Measurements from ENCODE around the gene SIRT3. TPM values are rescaled to one million over a fixed set of nuclear protein-coding genes. Genes with fewer than 3 reads are reported as not detected.

Gene SIRT3
- total RNA-seq, 4 donors from 2014 or later, result 7.2 to 27.9 (median 20.6) TPM

GRCh38 chr11:203056-203944, 32.8 kb downstream of the SIRT3 start:
- no peak for DNase-seq
- H3K4me1 ChIP-seq, result peaks cover 11 to 29% (median 21%) of the 10 kb centered on the region in 4 donors
- WGBS, 2 donors (ENCODE audit: low coverage in 1 of 2), result 88% methylated on average over 7 of the region's 7 CpGs; no CpG with 5 or more reads in 1 of the 2 donors
- intact Hi-C loops (cut with DNase I; ENCODE audit: low total_unique reads) (no loop called here), in situ Hi-C loops (cut with MboI; ENCODE audit: low pct_ligation_motif_present in 1 of 4, low pct_unique_long_range_greater_than_20kb in 1 of 4, low sequenced_read_pairs in 3 of 4) (no loop called here)
- H3K36me3 ChIP-seq, result no peaks in the 10 kb centered on the region
- H3K4me3 ChIP-seq, result no peak overlapping the region
- no peaks in the 10 kb centered on the region for H3K27me3 ChIP-seq
- no peak for TF ChIP-seq CTCF (IDR thresholded peaks at IDR 0.05)
- no peak for TF ChIP-seq POLR2AphosphoS5 (IDR thresholded peaks at IDR 0.05)
- no peak overlapping the region for H3K27ac ChIP-seq
- H3K9me3 ChIP-seq, result no peaks in the 10 kb centered on the region

GRCh38 chr11:202490-202889, 33.7 kb downstream of the SIRT3 start:
- no peaks in the 10 kb centered on the region for H3K36me3 ChIP-seq
- H3K4me1 ChIP-seq, result peaks cover 11 to 29% (median 18%) of the 10 kb centered on the region in 4 donors
- DNase-seq, result no peak
- intact Hi-C loops (cut with DNase I; ENCODE audit: low total_unique reads) (no loop called here), in situ Hi-C loops (cut with MboI; ENCODE audit: low pct_ligation_motif_present in 1 of 4, low pct_unique_long_range_greater_than_20kb in 1 of 4, low sequenced_read_pairs in 3 of 4) (no loop called here)
- H3K9me3 ChIP-seq, result no peaks in the 10 kb centered on the region
- TF ChIP-seq EP300 (IDR thresholded peaks at IDR 0.05; ENCODE audit: low read depth) (no peak), CTCF (IDR thresholded peaks at IDR 0.05) (no peak), POLR2A (IDR thresholded peaks at IDR 0.05) (no peak), POLR2AphosphoS5 (IDR thresholded peaks at IDR 0.05) (no peak)
- WGBS, 2 donors (ENCODE audit: low coverage in 1 of 2), result 74 to 90% methylated on average over 7 to 8 of the region's 8 CpGs
- H3K4me3 ChIP-seq, result no peak overlapping the region
- H3K27me3 ChIP-seq, result no peaks in the 10 kb centered on the region
- H3K27ac ChIP-seq, result no peak overlapping the region

- no peak overlapping the region for H3K4me3 ChIP-seq
- in situ Hi-C loops (cut with MboI; ENCODE audit: low pct_ligation_motif_present in 1 of 4, low pct_unique_long_range_greater_than_20kb in 1 of 4, low sequenced_read_pairs in 3 of 4), result no loop called here
- no peaks in the 10 kb centered on the region for H3K36me3 ChIP-seq
- H3K27ac ChIP-seq, result peak overlapping the region in 1 of 4 donors; percentile 12
- WGBS, 2 donors (ENCODE audit: low coverage in 1 of 2), result 76 to 83% methylated on average over 6 to 15 of the region's 15 CpGs
- H3K9me3 ChIP-seq, result no peaks in the 10 kb centered on the region
- peaks cover 11 to 29% (median 18%) of the 10 kb centered on the region in 4 donors for H3K4me1 ChIP-seq
- H3K27me3 ChIP-seq, result no peaks in the 10 kb centered on the region
- TF ChIP-seq POLR2A (IDR thresholded peaks at IDR 0.05) (no peak), EP300 (IDR thresholded peaks at IDR 0.05; ENCODE audit: low read depth) (no peak), CTCF (IDR thresholded peaks at IDR 0.05) (no peak), POLR2AphosphoS5 (IDR thresholded peaks at IDR 0.05) (no peak)
- intact Hi-C loops (cut with DNase I; ENCODE audit: low total_unique reads), result no loop called here
- no peak for DNase-seq
Observed at GRCh38 chr11:201966-202365, 34.2 kb downstream of the SIRT3 start.

GRCh38 chr11:200224-201003, 35.7 kb downstream of the SIRT3 start:
- no peaks in the 10 kb centered on the region for H3K36me3 ChIP-seq
- in situ Hi-C loops (cut with MboI; ENCODE audit: low pct_ligation_motif_present in 1 of 4, low pct_unique_long_range_greater_than_20kb in 1 of 4, low sequenced_read_pairs in 3 of 4), result no loop called here

More at GRCh38 chr11:200224-201003, 35.7 kb downstream of the SIRT3 start:
- Histone ChIP-seq H3K9me3 (no peaks in the 10 kb centered on the region), H3K27me3 (no peaks in the 10 kb centered on the region), H3K27ac (no peak overlapping the region), H3K4me1 (peaks cover under 1 to 18% (median 6%) of the 10 kb centered on the region in 4 donors), H3K4me3 (no peak overlapping the region)
- peak; percentile 4 for DNase-seq
- intact Hi-C loops (cut with DNase I; ENCODE audit: low total_unique reads), result no loop called here
- TF ChIP-seq EP300 (IDR thresholded peaks at IDR 0.05; ENCODE audit: low read depth) (no peak), CTCF (IDR thresholded peaks at IDR 0.05) (no peak), POLR2A (IDR thresholded peaks at IDR 0.05) (no peak), POLR2AphosphoS5 (IDR thresholded peaks at IDR 0.05) (no peak)
- 93% methylated on average over 13 of the region's 13 CpGs; no CpG with 5 or more reads in 1 of the 2 donors for WGBS, 2 donors (ENCODE audit: low coverage in 1 of 2)

Measured in transverse colon (tissue), 4 donors.